Suprapubic skin (tissue), 4 donors: ENCODE data around the gene SLITRK1.

Experiments used
- CTCF ChIP-seq, 2 donors: fragments of 200-600 bp in 1 of 2; fragments of 450-650 bp in 1 of 2; sonication (generic) in 1 of 2; IDR thresholded peaks; one replicate each; pipeline ENCODE4 v1.5.1; 2016 to 2019; ENCODE audit warnings: antibody characterized with exemption in 2 of 2, mild to moderate bottlenecking in 1 of 2, moderate library complexity in 1 of 2
- EP300 ChIP-seq: sonication (generic); formaldehyde crosslinking; IDR thresholded peaks from one replicate; pipeline ENCODE4 v1.6.1; 2017; ENCODE audit warnings: antibody characterized with exemption
- POLR2AphosphoS5 ChIP-seq, 3 donors: sonication (generic); formaldehyde crosslinking; IDR thresholded peaks; one replicate each; pipeline ENCODE4 v1.6.1; 2017; ENCODE audit warnings: antibody characterized with exemption in 3 of 3

DNA sequence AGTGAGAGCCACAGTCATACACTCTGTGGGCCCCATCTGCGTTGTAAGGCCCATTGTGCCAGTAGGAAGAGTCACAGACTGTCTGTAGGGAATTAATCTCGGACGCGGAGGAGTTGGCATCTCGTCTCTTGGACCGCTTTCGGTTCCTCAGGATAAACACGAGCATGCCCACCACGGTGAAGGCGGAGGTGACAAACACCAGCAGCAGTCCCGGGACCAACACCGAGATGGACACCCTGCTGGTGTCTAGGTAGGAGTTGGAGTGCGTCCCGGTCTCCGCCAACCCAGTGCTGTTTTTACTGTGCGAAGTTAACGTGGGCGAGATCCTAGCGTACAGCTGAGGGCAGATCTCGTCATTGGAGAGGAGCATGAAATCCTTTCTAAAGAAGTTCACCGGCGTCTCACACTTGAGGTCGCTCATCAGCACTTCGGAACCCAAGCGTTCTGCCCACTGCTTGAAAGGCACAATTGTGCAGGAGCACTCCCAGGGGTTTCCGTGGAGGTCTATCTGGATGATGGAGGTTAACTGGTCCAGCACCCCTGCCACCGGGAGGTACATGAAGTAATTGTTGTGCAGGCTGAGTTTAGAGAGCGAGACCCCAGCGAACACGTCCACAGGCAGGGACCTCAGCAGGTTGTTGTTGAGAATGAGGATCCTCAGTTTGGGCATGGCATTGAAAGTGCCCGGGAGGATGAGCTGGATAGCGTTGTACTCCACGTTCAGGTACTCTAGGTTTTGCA lies 2.7 kb downstream of the SLITRK1 start:
- TF ChIP-seq CTCF (IDR thresholded peaks at IDR 0.05) = no peak
- TF ChIP-seq POLR2AphosphoS5 (IDR thresholded peaks at IDR 0.05) = no peak
- TF ChIP-seq EP300 = no peak
